Thyroid gland (tissue), 4 donors: ENCODE results near the gene SCARB1.

Experiments used
- POLR2A ChIP-seq, 2 donors: fragments of 450-650 bp; IDR thresholded peaks; one replicate each; pipeline ENCODE4 v1.6.1; 2017; ENCODE audit warnings: antibody characterized with exemption in 2 of 2, mild to moderate bottlenecking in 2 of 2, moderate library complexity in 1 of 2
- TF ChIP-seq, protein P1 (sequence below), 6 experiments: fragments of 200-600 bp in 3 of 6; fragments of 450-650 bp in 3 of 6; sonication (generic) in 3 of 6; IDR thresholded peaks; one replicate each; pipeline ENCODE4 v1.5.1; 2016 to 2019; ENCODE audit warnings: antibody characterized with exemption in 6 of 6, mild to moderate bottlenecking in 2 of 6, inconsistent platforms in 1 of 6, moderate library complexity in 1 of 6

DNA sequence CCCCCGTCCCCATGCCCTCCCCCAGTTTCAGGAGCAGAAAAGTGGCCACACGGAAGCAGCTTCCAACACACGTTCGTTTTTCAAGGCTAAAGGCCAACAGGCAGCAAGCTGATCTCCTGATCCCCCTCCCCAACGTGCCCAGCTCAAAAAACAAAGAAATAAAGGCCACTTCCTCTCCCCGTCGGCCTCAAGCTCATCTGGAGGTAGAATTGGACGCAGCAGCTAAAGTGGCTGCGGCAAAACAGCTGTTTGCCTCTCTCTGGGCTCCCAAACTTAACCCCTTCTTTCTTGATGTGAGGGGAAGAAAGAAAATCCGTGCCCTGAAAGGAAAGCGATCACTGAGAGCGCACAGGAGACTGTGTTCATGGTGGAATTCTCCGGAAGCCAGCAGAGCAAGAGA lies 66.3 kb downstream of the SCARB1 start:
- TF ChIP-seq POLR2A (IDR thresholded peaks at IDR 0.05), result no peak
- TF ChIP-seq, protein P1, sequence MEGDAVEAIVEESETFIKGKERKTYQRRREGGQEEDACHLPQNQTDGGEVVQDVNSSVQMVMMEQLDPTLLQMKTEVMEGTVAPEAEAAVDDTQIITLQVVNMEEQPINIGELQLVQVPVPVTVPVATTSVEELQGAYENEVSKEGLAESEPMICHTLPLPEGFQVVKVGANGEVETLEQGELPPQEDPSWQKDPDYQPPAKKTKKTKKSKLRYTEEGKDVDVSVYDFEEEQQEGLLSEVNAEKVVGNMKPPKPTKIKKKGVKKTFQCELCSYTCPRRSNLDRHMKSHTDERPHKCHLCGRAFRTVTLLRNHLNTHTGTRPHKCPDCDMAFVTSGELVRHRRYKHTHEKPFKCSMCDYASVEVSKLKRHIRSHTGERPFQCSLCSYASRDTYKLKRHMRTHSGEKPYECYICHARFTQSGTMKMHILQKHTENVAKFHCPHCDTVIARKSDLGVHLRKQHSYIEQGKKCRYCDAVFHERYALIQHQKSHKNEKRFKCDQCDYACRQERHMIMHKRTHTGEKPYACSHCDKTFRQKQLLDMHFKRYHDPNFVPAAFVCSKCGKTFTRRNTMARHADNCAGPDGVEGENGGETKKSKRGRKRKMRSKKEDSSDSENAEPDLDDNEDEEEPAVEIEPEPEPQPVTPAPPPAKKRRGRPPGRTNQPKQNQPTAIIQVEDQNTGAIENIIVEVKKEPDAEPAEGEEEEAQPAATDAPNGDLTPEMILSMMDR (IDR thresholded peaks at IDR 0.05), result no peak
